GM21528 (cell line): ENCODE results near the gene PFKP.
"Not testable (repeated sequence)": the region's sequence is repeated elsewhere in the genome, so short reads cannot be mapped to it uniquely, and the experiment has no call there.

Experiments used
- ATAC-seq: cut with Tn5 transposase; IDR thresholded peaks from one replicate; pipeline ENCODE4 v1.9.1; 2021; ENCODE audit warnings: mild to moderate bottlenecking, moderate library complexity; ENCODE audit not compliant: unreplicated experiment, low FRiP score

PFKP gene

GRCh38 chr10:3094609-3095036, 27.3 kb downstream of the PFKP start:
- no peak for ATAC-seq

- no peak for ATAC-seq
Measured at GRCh38 chr10:3095373-3096139, 28.2 kb downstream of the PFKP start.

GRCh38 chr10:3096149-3096548, 28.8 kb downstream of the PFKP start:
- no peak for ATAC-seq

GRCh38 chr10:3097160-3097559, 29.8 kb downstream of the PFKP start:
- ATAC-seq: no peak

DNA sequence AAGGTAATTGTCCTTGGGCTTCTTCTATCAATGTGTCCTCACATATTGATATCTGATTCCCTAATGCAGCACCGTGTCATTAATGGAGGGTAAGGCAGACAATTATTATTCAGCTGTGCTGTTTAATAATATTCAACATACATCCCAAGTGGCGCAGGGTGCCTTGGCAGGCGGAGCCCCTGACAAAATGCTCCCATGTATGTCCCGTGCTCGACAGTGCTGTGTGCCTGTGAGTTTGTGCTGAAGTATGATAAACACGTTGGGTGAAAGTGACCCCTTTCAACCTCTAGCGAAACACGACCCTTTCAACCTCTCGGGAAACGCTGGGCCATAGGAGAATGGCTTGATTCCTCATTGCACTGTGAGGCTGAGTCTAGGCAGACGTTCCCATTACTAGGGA, 31.3 kb downstream of the PFKP start:
- no peak for ATAC-seq

DNA sequence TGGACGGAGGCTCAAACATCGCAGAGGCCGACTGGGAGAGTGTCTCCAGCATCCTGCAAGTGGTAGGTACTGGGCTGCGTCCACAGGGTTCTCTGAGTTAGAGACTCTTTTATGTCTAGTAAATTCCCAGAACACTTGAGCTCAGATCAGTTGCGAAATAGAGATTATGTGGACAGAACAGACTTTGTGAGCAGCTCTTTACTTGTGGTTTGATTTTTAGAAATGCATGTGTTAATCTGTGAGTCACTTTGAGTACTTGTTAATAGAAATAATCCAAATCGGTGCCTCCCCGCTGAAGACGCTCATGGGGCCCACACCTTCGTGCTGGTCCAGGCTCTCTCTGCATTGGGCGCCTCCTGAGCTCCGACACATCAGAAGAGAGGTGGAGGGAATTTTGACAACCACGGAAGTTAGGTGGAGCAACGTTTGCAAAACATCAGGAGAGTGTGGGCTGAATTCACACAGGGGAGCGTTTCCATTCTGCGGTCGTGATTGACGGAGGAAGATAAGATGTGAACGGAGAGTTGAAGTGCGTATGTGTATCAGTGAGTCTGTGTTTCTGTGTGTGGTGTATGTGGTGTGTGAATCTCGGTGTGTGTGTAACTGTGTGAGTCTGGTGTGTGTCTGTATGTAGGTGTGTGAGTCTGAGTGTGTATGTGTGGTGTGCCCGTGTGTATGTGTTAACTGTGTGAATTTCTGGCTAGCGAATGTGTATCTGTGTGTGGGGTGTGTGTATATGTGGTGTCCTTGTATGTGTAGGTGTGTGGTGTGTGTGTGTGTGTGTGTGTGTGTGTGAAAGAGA, 32.1 kb downstream of the PFKP start:
- no peak for ATAC-seq

GRCh38 chr10:3100093-3100792, 32.9 kb downstream of the PFKP start:
- ATAC-seq: no peak

DNA sequence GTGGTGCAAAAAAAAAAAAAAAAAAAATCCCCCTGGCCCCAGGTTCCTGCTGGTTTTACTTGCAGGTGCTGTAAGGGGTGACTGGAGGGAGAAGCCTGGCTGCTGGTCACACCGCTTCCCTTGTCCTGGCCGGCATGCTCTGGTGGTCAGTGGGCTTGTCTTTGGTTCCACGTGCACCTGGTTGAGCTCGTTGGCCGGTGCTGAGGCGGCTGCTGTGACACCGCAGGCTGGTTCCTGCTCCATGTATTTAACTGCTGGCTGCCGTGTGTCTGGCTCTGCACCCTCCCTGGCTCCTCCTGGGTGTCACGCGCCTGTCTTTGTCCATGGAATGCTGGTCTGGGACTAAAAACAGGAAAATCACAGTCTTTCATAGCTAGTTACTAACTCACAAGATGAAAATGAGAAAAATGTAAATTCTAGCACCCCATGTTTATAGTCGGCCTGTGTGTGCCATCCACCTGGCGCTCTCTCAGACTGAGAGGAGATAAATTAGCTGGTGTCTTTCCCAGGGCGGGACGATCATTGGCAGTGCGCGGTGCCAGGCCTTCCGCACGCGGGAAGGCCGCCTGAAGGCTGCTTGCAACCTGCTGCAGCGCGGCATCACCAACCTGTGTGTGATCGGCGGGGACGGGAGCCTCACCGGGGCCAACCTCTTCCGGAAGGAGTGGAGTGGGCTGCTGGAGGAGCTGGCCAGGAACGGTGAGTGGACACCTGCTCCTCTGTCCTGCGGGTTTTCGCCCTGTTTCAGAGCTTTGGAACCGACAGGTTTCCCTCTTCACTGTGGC, 33.7 kb downstream of the PFKP start:
- no peak for ATAC-seq

DNA sequence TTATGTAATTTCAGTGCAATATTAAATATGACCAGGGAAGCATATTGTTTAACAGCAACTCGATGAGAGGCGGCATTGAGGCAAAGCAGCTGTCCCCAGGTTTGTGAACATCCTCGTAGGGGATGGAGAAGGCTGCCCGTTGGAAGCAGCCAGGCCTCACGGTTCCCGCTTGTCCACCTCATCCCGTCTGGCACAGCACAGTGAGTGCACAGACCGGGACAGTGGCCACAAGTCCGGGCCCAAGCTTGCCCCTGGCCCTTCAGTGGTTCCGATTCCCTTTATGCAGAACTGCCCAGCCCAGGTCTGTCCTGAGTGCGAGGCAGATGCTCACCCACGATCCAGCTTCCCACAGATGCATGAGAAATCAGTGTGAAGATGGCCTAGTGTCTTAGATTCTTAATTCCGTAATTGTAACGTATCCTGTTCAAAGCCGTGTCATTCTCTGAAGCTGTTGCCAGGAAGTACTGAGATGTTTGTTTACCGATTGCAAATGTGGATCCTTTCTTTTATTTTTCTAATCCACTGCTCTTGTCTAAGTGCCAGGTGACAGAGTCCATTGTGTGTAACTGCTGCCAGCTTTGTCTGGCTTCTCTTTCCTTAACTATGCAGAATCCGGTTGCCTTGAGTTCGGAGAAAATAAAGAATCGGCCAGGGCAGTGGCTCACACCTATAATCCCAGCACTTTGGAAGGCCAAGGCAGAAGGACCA, 35.5 kb downstream of the PFKP start:
- no peak for ATAC-seq

- ATAC-seq: no peak
Measured at GRCh38 chr10:3103646-3104045, 36.3 kb downstream of the PFKP start.

- ATAC-seq: no peak
Measured at GRCh38 chr10:3104251-3104918, 37.0 kb downstream of the PFKP start.

DNA sequence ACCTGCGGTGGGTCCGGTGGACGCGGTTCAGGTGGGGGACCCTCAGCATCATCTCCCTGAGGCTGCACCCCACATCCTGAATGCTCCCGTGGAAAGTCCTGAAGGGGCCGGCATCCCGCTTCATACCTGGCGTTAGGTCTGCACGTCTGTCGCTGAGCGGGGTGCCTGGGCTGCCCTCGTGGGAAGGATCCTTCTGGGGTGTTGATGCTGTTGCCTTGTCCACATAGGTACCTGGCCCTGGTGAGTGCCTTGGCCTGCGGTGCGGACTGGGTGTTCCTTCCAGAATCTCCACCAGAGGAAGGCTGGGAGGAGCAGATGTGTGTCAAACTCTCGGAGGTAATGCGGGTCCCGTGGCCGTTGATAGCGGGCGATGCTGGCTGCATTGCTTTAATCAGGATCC, 37.8 kb downstream of the PFKP start:
- ATAC-seq: no peak

DNA sequence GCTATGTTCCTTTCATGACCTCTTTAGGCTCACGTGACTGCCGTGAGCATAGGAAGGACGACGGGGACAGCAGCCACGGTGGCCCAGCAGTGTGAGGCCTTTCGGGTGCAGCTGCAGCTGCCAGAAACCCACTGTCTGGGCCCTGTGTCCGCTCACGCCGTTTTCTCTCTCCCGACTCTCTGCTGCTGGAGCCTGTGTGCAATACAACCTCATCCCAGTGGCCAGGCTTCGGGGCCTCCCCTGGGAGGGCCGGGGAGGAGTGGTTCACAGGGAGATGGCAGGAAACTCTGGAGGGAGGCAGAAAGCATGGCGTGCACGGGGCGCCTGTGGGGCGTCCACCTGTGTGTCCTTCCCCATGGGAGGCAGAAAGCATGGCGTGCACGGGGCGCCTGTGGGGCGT, 38.6 kb downstream of the PFKP start:
- ATAC-seq: no peak

- ATAC-seq: not testable (repeated sequence)
Measured at GRCh38 chr10:3106328-3106727, 39.0 kb downstream of the PFKP start.

DNA sequence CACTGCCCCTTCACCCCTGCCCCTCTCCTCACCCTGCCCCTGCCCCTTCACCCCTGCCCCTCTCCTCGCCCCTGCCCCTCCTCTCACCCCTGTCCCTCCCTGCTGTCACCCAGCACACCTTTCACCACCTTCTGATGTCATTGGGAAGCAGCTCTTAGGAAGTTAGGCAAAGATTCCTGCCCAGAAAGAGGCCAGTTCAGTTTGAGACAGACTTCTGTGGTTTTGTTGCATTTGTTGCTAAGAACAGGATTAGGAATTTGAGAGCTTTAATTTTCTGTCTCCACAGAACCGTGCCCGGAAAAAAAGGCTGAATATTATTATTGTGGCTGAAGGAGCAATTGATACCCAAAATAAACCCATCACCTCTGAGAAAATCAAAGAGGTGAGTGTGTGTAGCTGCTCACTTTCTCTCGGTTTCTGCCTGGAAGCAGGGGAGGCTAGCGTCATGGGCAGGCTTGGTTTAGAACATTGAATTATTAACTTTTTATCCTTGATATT, 39.6 kb downstream of the PFKP start:
- no peak for ATAC-seq

- no peak for ATAC-seq
Measured at GRCh38 chr10:3107426-3107961, 40.1 kb downstream of the PFKP start.

DNA sequence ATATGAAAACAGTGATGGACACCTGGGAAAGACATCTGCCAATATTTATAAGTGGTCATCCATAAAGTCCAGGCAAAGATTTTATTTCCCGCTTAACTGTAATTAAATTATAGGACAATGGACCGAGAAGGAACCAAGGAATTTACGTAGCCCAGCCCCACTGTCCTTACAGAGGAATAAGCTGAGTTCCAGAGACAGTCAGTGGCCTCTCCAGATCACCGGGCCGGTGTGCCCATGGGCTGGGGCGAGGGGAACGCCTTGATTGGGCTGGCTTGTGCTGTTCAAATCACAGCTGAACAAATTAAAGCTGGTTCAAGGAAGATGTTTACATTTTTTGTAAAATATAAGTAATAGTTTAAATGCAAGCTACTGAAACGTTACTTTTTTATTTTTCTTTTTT, 40.7 kb downstream of the PFKP start:
- ATAC-seq: no peak

DNA sequence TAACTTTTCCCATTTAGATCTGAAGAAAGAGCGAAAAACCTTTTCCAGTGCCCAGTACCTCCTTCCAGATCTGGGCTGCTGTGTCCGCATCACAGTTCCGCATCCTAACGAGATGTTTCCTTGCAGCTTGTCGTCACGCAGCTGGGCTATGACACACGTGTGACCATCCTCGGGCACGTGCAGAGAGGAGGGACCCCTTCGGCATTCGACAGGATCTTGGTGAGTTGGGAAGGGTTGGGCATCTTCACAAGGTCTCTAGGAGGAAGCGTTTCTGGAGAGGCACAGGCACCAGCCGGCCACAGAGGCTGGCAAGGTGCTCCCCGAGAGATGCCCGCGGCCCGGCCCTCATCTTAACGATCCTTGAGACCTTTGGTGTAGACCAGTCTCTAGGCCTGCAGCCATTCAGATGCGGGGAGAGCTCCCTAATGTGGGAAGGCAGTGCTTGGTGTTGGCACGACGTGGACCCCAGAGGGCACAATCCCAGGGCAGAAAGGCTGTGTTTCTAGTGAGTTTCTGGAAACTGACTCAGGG, 41.3 kb downstream of the PFKP start:
- ATAC-seq: no peak

GRCh38 chr10:3109196-3109595, 41.8 kb downstream of the PFKP start:
- ATAC-seq: no peak
